Suprapubic skin (tissue), 4 donors: ENCODE data around the gene CDH10. TPM values are rescaled to one million over a fixed set of nuclear protein-coding genes. Genes with fewer than 3 reads are reported as not detected.

Experiments
- DNase-seq, 2 donors: peaks; one replicate each; pipeline ENCODE4 v3.0.0-alpha.2; 2019; ENCODE audit warnings: low spot score in 2 of 2
- H3K27ac ChIP-seq: fragments of 200-600 bp; sonication (generic); one replicate; pipeline ENCODE4 v1.5.1; 2019
- H3K27me3 ChIP-seq: fragments of 200-600 bp; sonication (generic); one replicate; pipeline ENCODE4 v1.5.1; 2019
- H3K36me3 ChIP-seq: fragments of 200-600 bp; sonication (generic); one replicate; pipeline ENCODE4 v1.5.1; 2019
- H3K4me1 ChIP-seq: fragments of 200-600 bp; sonication (generic); one replicate; pipeline ENCODE4 v1.5.1; 2019
- H3K4me3 ChIP-seq: fragments of 200-600 bp; sonication (generic); one replicate; pipeline ENCODE4 v1.5.1; 2019; ENCODE audit warnings: mild to moderate bottlenecking
- H3K9me3 ChIP-seq: fragments of 200-600 bp; sonication (generic); one replicate; pipeline ENCODE4 v1.5.1; 2019
- EP300 ChIP-seq: sonication (generic); formaldehyde crosslinking; IDR thresholded peaks from one replicate; pipeline ENCODE4 v1.6.1; 2017; ENCODE audit warnings: antibody characterized with exemption
- POLR2A ChIP-seq, 2 donors: fragments of 450-650 bp; IDR thresholded peaks; one replicate each; pipeline ENCODE4 v1.6.1; 2017; ENCODE audit warnings: antibody characterized with exemption in 2 of 2, mild to moderate bottlenecking in 2 of 2, moderate library complexity in 2 of 2
- POLR2AphosphoS5 ChIP-seq, 3 donors: sonication (generic); formaldehyde crosslinking; IDR thresholded peaks; one replicate each; pipeline ENCODE4 v1.6.1; 2017; ENCODE audit warnings: antibody characterized with exemption in 3 of 3
- WGBS: methylation state at CpG from one replicate; pipeline ENCODE4 v1.1.5; 2018; 5-methylcytosine and 5-hydroxymethylcytosine counted together
- total RNA-seq, 4 donors: library from RNA; depleted of rRNA; stranded (reverse); fragments of >200 nt; gene quantifications; one replicate each; pipeline ENCODE4 v1.1.0, GENCODE V29; 2016
- TF ChIP-seq, protein P1 (sequence below), 2 donors: fragments of 200-600 bp in 1 of 2; fragments of 450-650 bp in 1 of 2; sonication (generic) in 1 of 2; IDR thresholded peaks; one replicate each; pipeline ENCODE4 v1.5.1; 2016 to 2019; ENCODE audit warnings: antibody characterized with exemption in 2 of 2, mild to moderate bottlenecking in 1 of 2, moderate library complexity in 1 of 2

Gene CDH10
- total RNA-seq, 4 donors from 2014 or later = not detected

DNA sequence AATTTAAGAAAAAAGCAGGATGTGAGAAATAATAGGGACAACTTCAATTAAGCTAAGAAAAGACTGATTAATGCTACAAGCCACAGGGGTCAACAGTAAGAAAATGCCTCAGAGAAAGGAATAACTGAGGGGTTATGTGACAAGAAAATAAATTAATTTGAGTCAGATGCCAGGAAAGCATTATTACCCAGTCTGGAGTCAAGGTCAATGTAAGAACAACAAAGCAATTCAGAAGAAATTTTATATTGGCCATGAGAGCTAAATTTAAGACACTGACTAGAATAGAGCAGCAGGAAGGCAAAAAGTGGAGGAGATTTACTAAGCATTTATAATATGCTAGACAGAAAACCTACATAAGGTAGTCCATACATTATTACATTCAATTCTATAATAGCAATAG is 73.5 kb downstream of the CDH10 start:
- H3K27me3 ChIP-seq = no peaks in the 10 kb centered on the region
- H3K36me3 ChIP-seq = no peaks in the 10 kb centered on the region
- TF ChIP-seq POLR2AphosphoS5 (IDR thresholded peaks at IDR 0.05) = no peak
- TF ChIP-seq, protein P1, sequence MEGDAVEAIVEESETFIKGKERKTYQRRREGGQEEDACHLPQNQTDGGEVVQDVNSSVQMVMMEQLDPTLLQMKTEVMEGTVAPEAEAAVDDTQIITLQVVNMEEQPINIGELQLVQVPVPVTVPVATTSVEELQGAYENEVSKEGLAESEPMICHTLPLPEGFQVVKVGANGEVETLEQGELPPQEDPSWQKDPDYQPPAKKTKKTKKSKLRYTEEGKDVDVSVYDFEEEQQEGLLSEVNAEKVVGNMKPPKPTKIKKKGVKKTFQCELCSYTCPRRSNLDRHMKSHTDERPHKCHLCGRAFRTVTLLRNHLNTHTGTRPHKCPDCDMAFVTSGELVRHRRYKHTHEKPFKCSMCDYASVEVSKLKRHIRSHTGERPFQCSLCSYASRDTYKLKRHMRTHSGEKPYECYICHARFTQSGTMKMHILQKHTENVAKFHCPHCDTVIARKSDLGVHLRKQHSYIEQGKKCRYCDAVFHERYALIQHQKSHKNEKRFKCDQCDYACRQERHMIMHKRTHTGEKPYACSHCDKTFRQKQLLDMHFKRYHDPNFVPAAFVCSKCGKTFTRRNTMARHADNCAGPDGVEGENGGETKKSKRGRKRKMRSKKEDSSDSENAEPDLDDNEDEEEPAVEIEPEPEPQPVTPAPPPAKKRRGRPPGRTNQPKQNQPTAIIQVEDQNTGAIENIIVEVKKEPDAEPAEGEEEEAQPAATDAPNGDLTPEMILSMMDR (IDR thresholded peaks at IDR 0.05) = no peak
- TF ChIP-seq EP300 = no peak
- TF ChIP-seq POLR2A (IDR thresholded peaks at IDR 0.05) = no peak
- no peaks in the 10 kb centered on the region for H3K9me3 ChIP-seq
- DNase-seq = no peak
- no peak overlapping the region for H3K27ac ChIP-seq
- H3K4me3 ChIP-seq = no peak overlapping the region
- H3K4me1 ChIP-seq = no peaks in the 10 kb centered on the region

- TF ChIP-seq EP300 (no peak), POLR2AphosphoS5 (IDR thresholded peaks at IDR 0.05) (no peak), POLR2A (IDR thresholded peaks at IDR 0.05) (no peak)
- TF ChIP-seq, protein P1 (IDR thresholded peaks at IDR 0.05) = no peak
- DNase-seq = no peak
- H3K27me3 ChIP-seq = no peaks in the 10 kb centered on the region
These were observed 77.8 kb downstream of the CDH10 start for GRCh38 chr5:24566933-24567332.

GRCh38 chr5:24555229-24555628 is 89.5 kb downstream of the CDH10 start:
- H3K9me3 ChIP-seq = no peaks in the 10 kb centered on the region
- no peak overlapping the region for H3K27ac ChIP-seq
- no peaks in the 10 kb centered on the region for H3K27me3 ChIP-seq
- no peak overlapping the region for H3K4me3 ChIP-seq
- H3K4me1 ChIP-seq = no peaks in the 10 kb centered on the region
- no peaks in the 10 kb centered on the region for H3K36me3 ChIP-seq
- no peak for DNase-seq
- 67% methylated on average over 4 of the region's 4 CpGs for WGBS
- TF ChIP-seq, protein P1 (IDR thresholded peaks at IDR 0.05) = no peak
- TF ChIP-seq POLR2AphosphoS5 (IDR thresholded peaks at IDR 0.05) = no peak
- no peak for TF ChIP-seq POLR2A (IDR thresholded peaks at IDR 0.05)
- no peak for TF ChIP-seq EP300

More at GRCh38 chr5:24566933-24567332, 77.8 kb downstream of the CDH10 start:
- Histone ChIP-seq H3K36me3 (no peaks in the 10 kb centered on the region), H3K9me3 (no peaks in the 10 kb centered on the region), H3K4me3 (no peak overlapping the region), H3K27ac (no peak overlapping the region), H3K4me1 (no peaks in the 10 kb centered on the region)

GRCh38 chr5:24547132-24547531 is 97.6 kb downstream of the CDH10 start:
- Histone ChIP-seq H3K4me1 (no peaks in the 10 kb centered on the region), H3K9me3 (no peaks in the 10 kb centered on the region), H3K27ac (no peak overlapping the region), H3K27me3 (no peaks in the 10 kb centered on the region), H3K4me3 (no peak overlapping the region), H3K36me3 (no peaks in the 10 kb centered on the region)
- DNase-seq = no peak
- 13% methylated on average over 2 of the region's 2 CpGs for WGBS
- TF ChIP-seq POLR2A (IDR thresholded peaks at IDR 0.05) (no peak), EP300 (no peak), POLR2AphosphoS5 (IDR thresholded peaks at IDR 0.05) (no peak)
- TF ChIP-seq, protein P1 (IDR thresholded peaks at IDR 0.05) = no peak

GRCh38 chr5:24539613-24540012 is 105.2 kb downstream of the CDH10 start:
- WGBS = 13% methylated on average over 1 of the region's 1 CpG
- TF ChIP-seq EP300 = no peak
- TF ChIP-seq POLR2AphosphoS5 (IDR thresholded peaks at IDR 0.05) = no peak
- no peak for TF ChIP-seq POLR2A (IDR thresholded peaks at IDR 0.05)
- TF ChIP-seq, protein P1 (IDR thresholded peaks at IDR 0.05) = no peak
- H3K9me3 ChIP-seq = no peaks in the 10 kb centered on the region
- H3K36me3 ChIP-seq = no peaks in the 10 kb centered on the region
- no peak overlapping the region for H3K27ac ChIP-seq
- no peaks in the 10 kb centered on the region for H3K27me3 ChIP-seq
- H3K4me3 ChIP-seq = no peak overlapping the region
- no peak for DNase-seq
- H3K4me1 ChIP-seq = no peaks in the 10 kb centered on the region
